GM18526 (cell line): Measurements from ENCODE around the gene ACY1.

Experiments
- POLR2A ChIP-seq: IDR thresholded peaks from 3 replicates; pipeline ENCODE4 v1.6.1; 2011; ENCODE audit not compliant: insufficient read length; ENCODE audit errors: extremely low read depth

The ACY1 gene

DNA sequence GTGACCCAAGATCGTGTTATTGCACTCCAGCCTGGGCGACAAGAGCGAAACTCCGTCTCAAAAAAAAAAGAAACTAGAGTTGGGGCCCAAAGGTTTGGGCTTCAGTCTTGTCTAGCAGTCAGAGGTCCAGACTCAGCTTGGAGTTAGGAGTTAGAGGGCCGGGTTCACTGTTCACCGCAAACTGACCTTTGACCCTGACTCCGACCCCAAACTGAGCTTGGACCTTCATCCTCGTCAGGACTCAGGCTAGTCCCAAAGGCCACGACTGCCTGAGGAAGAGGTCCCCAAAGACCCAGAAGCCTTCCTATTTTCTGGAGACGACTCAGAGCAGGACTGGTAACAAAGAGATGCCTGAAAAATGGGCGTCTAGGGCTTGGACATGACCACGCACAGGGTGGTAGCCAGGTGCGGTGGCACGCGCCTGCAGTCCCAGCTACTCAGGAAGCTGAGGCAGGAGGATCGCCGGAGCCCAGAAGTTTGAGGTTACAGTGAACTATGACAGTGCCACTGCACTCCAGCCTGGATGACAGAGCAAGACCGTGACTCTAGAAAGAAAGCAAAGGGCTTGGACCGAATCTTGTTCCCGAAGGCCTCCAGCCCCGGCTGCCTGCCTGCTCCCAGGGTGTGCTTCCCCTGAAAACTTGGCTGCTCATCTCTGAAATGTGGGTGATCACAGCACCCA, 35.1 kb downstream of the ACY1 start:
- TF ChIP-seq POLR2A, result no peak

DNA sequence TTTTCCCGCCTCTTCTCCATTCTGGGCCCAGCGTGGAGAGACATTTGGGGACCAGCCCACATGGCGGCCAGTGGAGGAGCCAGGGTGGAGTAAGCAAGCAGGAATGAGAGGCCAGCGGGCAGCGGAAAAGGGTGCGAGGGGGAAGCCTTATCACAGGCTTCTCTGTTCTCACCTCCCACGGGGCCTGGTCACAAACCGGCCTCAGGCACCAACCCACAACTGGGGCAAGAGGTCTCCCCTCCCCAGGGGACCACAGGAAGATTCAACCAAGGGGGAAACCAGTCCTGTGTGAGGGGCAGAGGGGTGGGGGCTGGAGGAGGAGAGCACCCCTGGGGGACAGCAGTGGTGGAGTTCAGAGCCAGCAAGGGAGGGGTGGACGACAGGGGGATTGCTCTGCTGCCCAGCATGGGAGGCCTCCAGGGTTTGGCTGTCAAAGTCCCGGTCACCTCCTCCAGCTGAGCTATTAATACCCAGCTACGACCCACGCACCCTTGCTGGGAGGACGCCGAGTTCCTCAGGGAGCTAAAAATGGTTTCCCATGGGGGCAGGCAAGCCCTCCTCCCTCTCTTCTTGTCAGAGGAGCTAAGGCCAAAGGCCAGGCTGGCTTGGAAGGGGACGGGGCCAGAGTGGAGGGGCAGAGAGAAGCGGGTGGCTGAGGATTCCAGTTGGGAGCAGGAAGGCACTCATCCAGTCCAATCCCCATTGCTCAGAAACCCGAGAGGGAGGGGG, 36.2 kb downstream of the ACY1 start:
- TF ChIP-seq POLR2A, result no peak

DNA sequence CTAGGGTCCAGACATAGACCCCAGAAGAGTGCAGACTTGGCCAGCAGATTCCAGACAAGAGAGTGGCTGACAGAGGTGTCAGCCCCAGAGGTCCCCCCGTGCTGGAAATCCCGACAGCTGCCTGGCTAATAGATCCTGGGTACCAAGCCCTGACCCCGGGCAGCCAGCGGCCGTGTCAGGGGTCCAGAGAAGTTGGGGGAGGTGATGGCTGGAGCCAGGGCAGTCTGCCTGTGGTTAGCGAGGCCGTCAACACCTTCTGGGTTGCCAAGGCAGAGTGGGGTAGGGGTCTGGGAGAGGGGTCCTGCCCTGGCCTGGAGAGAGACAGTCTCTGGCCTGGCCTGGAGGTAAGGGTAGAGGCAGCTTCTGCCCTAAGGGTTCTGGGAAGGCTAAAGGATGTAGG, 37.5 kb downstream of the ACY1 start:
- TF ChIP-seq POLR2A, result no peak

DNA sequence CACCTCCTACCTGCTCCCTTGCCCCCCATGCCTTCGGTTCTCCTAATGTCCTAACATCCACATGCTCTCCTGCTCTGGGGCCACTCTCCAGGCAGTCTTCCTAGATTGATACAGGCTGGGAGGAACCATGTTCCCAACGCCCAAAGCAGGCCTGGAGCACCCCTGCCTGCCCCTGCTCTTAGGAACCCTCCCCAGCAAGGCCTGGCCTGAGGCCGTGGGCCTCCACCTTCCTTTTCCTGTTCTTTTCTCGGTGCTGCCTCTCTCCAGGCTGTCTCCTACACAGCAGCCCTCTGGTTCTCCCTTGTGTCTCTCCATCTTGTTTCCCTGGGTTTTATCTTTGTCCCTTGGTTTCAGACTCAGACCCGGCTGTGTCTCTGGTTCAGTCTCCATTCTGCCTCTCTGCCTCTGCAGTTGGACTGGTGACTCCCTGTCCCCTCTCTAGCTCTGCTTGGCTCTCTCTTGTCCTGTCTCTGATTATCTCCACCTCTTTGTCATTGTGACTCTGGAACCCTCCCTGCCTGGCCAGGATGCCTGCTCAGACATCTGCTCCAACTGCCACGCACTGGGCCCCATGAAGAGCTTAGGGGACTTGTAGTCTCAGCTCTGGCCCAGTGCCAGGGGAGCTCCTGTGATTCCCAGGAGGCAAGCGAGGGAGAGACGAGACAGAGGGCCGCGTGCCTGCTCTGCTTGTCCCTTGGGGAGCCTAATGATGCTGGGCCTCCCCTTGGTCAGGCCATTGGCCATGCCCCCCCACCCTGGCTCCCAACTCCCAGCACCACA, 38.3 kb downstream of the ACY1 start:
- TF ChIP-seq POLR2A, result no peak

DNA sequence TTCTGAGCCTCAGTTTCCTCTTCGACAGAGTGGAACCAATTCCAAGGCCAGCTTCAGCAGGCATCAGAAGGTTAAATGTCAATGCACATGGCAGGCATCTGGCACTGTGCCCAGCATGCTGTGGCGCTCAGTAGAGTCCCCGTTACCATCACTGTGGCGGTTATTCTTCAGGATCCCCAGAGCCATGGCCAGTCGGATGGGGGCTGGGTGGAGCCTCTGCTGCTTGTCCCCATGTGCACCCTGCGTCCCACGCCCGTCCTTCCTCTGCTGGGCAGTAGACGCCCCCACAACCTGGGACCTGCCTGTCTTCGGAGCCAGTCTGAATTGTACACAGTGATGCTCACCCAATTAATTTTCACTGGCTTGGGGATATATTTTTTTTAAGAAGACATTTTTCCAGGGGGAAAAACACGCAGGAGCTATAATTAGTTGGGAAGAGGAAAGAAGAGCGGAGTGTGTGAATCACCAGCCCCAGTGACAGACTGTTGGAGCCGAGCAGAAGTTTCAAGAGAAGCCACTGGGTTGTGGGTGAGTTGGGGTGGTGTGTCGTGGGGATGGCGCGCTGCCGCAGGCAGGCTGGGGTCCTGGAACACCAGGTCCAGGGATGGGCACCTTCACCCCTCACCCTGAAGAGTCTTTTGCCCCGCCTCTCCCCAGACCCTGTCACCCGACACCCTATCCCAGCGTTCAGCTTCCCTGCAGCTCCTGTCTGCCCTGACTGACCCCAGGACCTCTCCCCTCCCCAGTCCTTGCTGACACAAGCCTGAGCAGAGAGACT, 39.2 kb downstream of the ACY1 start:
- no peak for TF ChIP-seq POLR2A

DNA sequence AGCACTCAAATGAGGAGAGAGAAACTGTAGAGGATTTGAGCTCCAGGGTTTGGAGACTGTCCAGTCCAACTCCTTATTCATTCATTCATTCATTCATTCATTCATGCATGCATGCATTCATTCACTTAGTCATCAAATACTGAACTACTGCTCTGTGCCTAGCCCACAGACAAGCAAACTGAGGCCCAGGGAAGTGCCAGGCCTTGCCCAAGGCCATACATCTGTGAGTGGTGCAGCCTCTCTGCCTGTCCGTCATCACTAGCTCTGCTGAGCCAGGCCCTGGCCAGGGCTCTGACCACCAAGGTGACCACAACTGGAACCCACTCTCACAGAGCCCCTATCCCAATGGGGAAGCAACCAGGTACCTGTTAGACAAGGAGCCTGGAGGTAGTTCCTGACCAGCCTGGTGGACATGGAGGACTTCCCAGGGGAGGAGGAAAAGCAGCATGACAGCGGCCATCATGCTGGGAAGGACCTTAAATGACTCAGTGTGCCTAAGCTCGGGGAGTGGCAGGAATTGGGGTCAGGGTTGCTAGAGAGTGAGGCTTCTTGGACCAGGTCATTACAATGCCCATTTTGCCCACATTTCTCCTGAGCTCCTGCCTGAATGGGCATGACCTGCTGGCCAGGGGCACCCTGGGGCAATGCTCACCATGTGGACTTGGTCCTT, 39.9 kb downstream of the ACY1 start:
- TF ChIP-seq POLR2A, result no peak

DNA sequence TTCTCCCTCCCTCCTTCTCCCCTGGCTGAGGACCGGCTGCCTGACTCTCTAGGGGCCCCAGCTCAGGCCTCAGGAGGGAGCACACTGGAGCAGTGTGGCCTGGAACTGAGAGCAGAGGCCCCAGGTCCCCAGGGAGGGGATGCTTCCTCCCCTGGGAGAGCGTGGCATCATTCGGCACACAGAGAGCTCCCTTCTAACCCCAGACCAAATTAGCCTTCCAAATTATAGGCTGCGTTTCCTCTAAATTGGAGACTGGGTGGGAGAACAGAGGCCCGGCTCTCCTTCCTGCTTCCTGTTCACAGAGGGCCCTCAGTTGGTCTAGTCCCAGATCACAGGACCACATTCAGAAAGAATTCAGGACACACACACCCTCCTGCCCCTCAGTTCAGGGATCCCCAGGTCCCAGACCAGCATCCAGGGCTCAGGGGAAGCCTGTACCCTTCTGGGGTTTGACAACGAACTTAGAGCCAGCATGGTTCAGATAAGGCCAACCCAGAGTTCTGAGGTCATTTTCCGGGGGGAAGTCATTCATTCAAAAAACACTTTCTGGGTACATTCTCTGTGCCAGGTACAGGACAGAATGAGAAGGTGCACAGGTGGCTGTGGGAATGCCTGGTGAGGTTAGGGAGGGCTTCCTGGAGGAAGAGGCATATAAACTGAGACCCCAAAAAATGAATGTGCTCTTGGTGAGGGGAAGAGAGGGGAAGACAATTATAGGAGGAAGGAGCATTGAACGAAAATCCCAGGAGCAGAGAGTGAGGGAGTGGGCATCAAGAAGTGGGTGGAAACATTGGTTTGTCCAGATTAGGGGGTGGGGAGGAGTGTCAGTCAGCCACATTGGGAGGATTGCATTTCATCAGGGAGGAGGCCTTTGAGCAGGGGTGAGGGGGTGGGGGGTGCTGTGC, 40.8 kb downstream of the ACY1 start:
- TF ChIP-seq POLR2A, result no peak

DNA sequence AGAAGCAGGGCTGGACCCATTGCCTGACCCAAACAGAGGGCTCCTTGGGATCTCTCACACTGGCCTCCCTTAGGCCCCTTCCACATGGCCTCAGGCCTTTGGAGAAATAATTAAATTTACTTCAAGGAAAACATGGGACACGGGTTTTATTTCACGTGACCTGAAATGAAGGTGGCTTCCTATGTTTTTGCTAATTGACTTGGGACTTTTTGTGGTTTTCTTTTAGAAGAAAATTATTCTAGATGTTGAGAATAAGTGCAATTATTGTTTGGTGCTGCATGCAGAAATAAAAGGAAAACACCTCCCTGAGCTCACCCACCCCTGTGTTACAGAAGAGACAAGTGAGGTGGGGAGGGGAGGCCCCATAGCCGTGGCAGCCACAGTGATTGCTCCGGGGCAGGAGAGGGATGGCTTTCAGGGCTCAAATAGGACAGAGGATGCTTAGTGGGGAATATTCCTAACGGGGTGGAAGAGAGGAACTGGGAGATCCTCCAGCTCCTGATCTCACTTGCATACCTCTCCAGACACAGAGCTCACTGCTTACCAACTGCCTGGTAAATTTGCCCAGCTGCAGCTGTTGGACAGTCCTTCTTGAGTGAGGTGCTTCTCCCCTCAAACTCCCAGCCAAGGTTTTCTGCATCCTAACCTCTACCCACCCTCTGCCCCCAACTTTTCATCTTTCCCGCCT, 41.6 kb downstream of the ACY1 start:
- TF ChIP-seq POLR2A, result no peak

DNA sequence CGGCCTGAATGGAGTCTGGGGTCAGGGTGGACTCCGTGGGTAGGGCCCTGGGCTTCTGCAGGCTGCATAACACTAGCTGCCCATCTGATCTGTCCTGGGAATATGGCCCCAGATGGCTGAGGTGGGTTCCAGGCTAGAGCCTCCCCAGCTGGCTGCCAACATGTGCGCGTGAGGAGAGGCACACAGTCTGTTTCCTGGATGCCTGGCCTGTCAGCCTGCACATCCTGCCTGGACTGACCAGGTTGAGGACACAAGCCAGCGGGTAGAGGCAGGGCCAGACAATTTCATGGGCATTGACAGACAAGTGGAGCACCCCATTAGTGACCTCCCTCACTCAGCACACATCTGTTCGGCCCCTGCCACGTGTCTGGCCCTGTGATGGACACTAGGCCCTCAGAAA, 42.1 kb downstream of the ACY1 start:
- no peak for TF ChIP-seq POLR2A

DNA sequence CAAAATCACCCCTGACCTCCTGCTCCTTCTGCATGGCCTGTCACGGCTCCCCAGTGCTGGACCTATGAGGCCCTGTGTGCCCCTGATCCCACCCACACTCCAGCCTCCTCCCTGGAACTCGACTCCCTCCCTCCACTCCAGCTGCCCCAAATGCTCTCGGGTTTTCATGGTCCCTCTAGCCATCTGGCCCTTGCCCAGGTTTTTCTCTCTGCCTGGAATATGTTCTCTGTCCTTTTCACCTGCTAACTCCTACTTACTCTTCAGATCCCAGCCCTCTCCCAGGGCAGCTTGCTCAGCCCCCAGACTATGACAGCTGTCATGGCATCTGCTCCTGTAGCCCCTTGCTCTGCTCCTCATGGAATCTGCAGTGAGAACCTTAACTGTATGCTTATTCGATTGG, 42.7 kb downstream of the ACY1 start:
- no peak for TF ChIP-seq POLR2A

DNA sequence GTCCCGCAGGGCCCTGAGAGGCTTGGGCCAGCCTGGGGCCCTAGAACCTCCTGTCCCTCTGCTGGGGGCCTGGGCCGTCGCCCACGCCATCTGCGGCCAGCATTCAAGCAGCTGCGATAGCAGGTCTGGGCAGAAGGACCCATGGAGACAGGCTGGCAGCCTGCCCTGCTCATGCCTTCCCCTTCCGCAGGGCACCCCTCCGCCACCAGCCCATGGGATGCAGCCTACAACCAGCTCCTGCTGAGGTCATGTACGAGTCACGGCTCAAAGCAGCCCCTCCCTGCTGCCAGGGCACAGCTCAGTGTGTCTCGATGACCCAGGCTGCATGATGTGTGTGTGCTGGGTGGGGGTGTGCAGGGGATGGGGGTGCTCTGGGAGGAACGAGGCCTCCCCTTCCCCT, 45.2 kb downstream of the ACY1 start:
- TF ChIP-seq POLR2A, result no peak

DNA sequence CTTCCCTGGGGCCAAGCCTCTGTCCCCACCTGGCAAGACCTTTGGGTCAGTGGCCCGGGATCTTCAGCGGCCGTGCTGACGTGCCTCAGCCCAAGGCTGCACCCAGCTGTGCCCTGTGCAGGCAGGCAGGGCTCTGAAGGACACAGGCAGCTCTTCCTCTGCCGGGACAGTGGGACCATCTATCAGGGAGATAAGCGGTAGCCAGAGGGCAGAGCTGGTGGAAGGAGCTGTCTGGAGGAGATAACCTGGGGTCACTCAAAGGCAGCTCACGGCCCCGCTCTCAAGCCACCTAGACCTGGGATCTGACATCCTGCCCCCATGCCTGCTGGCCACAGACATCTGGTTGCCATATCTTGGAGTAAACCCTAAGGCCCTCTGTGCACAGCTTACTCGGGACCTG, 45.7 kb downstream of the ACY1 start:
- no peak for TF ChIP-seq POLR2A

DNA sequence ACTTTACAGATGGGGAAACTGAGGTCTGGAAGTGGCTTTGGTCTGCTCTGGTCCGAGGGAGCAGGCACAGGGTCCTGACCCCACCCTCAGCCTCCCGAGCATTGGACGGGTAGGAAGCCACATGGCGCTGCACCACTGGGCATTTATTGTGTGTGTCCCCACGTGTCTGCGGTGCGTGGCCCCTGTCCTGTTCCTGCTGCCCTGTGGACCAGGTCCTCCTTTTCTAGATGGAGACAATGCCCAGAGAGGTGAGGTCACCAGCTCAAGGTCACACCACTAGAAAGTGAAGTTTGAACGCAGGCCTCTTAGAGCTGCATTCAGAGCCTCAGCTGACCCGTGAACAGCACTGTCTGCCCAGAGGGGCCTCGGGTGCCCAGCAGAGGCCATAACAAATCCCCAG, 46.2 kb downstream of the ACY1 start:
- TF ChIP-seq POLR2A, result no peak

DNA sequence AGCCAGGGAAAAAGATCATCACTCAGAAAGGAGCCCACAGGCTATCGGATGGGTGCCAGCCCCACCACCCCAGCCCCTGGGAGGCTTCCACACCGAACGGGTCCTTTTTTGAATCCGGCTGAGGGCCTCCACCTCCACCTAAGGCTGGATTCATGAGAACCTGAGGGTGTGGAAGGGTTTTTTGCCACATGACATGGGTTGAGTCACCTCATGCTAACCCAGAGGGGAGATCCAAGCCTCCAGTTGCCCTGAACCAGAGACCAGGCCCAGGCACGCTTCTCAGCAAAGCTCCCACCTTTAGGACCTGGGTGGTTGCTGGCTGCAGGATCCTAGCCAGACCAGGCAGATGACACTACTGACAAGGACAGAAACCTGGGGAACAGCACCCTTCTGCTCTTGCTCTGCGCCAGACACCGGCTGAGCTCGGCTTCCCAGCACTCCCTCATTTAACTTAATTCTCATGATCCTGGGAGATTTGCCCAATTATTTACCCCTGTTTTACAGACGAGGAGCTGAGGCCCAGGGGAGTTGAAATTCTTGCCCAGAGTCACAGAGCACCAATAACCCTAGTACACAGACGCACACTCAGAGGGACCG, 47.5 kb downstream of the ACY1 start:
- no peak for TF ChIP-seq POLR2A
